ENCODE results near the gene SLC5A5.
"Not testable (repeated sequence)": the region's sequence is repeated elsewhere in the genome, so short reads cannot be mapped to it uniquely, and the experiment has no call there.

SLC5A5 gene

GRCh38 chr19:17908244-17908643 is 36.5 kb downstream of the SLC5A5 start:
- DNase-seq (ENCODE audit: low read depth), result no peak
- no peak for TF ChIP-seq CTCF (IDR thresholded peaks at IDR 0.05; ENCODE audit: low read depth, low read length, missing control alignments)
- H3K4me3 ChIP-seq (ENCODE audit: low read depth, low read length), result no peak overlapping the region

- TF ChIP-seq CTCF (IDR thresholded peaks at IDR 0.05; ENCODE audit: low read depth, low read length, missing control alignments), result no peak
- no peak for DNase-seq (ENCODE audit: low read depth)
- no peak overlapping the region for H3K4me3 ChIP-seq (ENCODE audit: low read depth, low read length)
Observed at GRCh38 chr19:17909003-17909732, 37.4 kb downstream of the SLC5A5 start.

- TF ChIP-seq CTCF (IDR thresholded peaks at IDR 0.05; ENCODE audit: low read depth, low read length, missing control alignments), result no peak
- DNase-seq (ENCODE audit: low read depth), result no peak
- no peak overlapping the region for H3K4me3 ChIP-seq (ENCODE audit: low read depth, low read length)
Observed at GRCh38 chr19:17910791-17911360, 39.1 kb downstream of the SLC5A5 start.

GRCh38 chr19:17915940-17916593 is 44.3 kb downstream of the SLC5A5 start:
- TF ChIP-seq CTCF (IDR thresholded peaks at IDR 0.05; ENCODE audit: low read depth, low read length, missing control alignments), result no peak
- no peak for DNase-seq (ENCODE audit: low read depth)
- H3K4me3 ChIP-seq (ENCODE audit: low read depth, low read length), result no peak overlapping the region

GRCh38 chr19:17918151-17918550 is 46.4 kb downstream of the SLC5A5 start:
- not testable (repeated sequence) for H3K4me3 ChIP-seq (ENCODE audit: low read depth, low read length); DNase-seq (ENCODE audit: low read depth)

GRCh38 chr19:17919122-17919521 is 47.4 kb downstream of the SLC5A5 start:
- not testable (repeated sequence) for DNase-seq (ENCODE audit: low read depth)

GRCh38 chr19:17920527-17920926 is 48.8 kb downstream of the SLC5A5 start:
- no peak for DNase-seq (ENCODE audit: low read depth)
- H3K4me3 ChIP-seq (ENCODE audit: low read depth, low read length), result no peak overlapping the region
- TF ChIP-seq CTCF (IDR thresholded peaks at IDR 0.05; ENCODE audit: low read depth, low read length, missing control alignments), result no peak

More at GRCh38 chr19:17919122-17919521, 47.4 kb downstream of the SLC5A5 start:
- H3K4me3 ChIP-seq (ENCODE audit: low read depth, low read length), result not testable (repeated sequence)

GRCh38 chr19:17922138-17922537 is 50.4 kb downstream of the SLC5A5 start:
- TF ChIP-seq CTCF (IDR thresholded peaks at IDR 0.05; ENCODE audit: low read depth, low read length, missing control alignments), result no peak
- H3K4me3 ChIP-seq (ENCODE audit: low read depth, low read length), result no peak overlapping the region
- no peak for DNase-seq (ENCODE audit: low read depth)
